Vagina (tissue), 2 donors: ENCODE data around the gene C3.

ENCODE experiments used
- POLR2A ChIP-seq, 2 donors: fragments of 450-650 bp; IDR thresholded peaks; one replicate each; pipeline ENCODE4 v1.6.1; 2017; ENCODE audit warnings: antibody characterized with exemption in 2 of 2, mild to moderate bottlenecking in 2 of 2, moderate library complexity in 2 of 2
- POLR2AphosphoS5 ChIP-seq, 2 donors: sonication (generic); formaldehyde crosslinking; IDR thresholded peaks; one replicate each; pipeline ENCODE4 v1.9.0; 2017; ENCODE audit warnings: antibody characterized with exemption in 2 of 2, mild to moderate bottlenecking in 2 of 2, low read depth in 1 of 2; ENCODE audit not compliant: insufficient read depth in 1 of 2
- TF ChIP-seq, protein P1 (sequence below), 3 experiments: fragments of 450-650 bp in 2 of 3; fragments of 200-600 bp in 1 of 3; sonication (generic) in 1 of 3; IDR thresholded peaks; one replicate each; pipeline ENCODE4 v1.5.1; 2017 to 2019; ENCODE audit warnings: antibody characterized with exemption in 3 of 3, mild to moderate bottlenecking in 2 of 3, moderate library complexity in 2 of 3

DNA sequence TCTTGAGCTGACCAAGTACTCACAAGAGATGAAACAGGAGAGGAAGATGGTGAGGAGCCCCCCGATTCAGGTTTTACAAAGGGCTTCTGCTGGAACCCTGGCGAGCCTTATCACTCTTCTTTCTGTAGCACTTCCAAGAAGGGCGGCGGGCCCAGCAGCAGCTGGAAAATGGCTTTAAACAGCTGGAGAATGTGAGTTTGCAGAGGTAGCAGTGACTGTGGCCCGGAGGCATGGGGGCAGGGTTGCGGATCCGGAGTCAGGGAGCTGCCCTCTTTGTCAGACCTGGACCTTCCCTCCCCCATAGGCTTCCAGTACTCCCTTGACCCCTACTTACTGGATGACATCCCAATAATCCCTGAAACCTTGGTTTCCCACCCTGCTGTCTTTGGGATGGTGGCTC lies 22.6 kb upstream of the C3 start:
- TF ChIP-seq, protein P1, sequence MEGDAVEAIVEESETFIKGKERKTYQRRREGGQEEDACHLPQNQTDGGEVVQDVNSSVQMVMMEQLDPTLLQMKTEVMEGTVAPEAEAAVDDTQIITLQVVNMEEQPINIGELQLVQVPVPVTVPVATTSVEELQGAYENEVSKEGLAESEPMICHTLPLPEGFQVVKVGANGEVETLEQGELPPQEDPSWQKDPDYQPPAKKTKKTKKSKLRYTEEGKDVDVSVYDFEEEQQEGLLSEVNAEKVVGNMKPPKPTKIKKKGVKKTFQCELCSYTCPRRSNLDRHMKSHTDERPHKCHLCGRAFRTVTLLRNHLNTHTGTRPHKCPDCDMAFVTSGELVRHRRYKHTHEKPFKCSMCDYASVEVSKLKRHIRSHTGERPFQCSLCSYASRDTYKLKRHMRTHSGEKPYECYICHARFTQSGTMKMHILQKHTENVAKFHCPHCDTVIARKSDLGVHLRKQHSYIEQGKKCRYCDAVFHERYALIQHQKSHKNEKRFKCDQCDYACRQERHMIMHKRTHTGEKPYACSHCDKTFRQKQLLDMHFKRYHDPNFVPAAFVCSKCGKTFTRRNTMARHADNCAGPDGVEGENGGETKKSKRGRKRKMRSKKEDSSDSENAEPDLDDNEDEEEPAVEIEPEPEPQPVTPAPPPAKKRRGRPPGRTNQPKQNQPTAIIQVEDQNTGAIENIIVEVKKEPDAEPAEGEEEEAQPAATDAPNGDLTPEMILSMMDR (IDR thresholded peaks at IDR 0.05), result no peak
- no peak for TF ChIP-seq POLR2AphosphoS5 (IDR thresholded peaks at IDR 0.05; ENCODE audit: insufficient read depth in 1 of 2, low read depth in 1 of 2)
- TF ChIP-seq POLR2A (IDR thresholded peaks at IDR 0.05), result no peak
